GM12891 (cell line): Measurements from ENCODE around the gene CDC42EP4.

ENCODE experiments used
- PAX5 ChIP-seq: IDR thresholded peaks from 2 replicates; pipeline ENCODE4 v1.6.1; 2011; ENCODE audit warnings: low read length, moderate library complexity, mild to moderate bottlenecking; ENCODE audit not compliant: insufficient read depth, severe bottlenecking
- POLR2A ChIP-seq: IDR thresholded peaks from 2 replicates; pipeline ENCODE4 v1.6.1; 2011; ENCODE audit warnings: low read depth, low read length, control low read depth
- POLR2AphosphoS5 ChIP-seq: IDR thresholded peaks from 2 replicates; pipeline ENCODE4 v1.6.1; 2011; ENCODE audit warnings: low read depth, low read length, control low read depth
- TAF1 ChIP-seq: IDR thresholded peaks from 2 replicates; pipeline ENCODE4 v1.6.1; 2011; ENCODE audit warnings: low read depth, low read length, control low read depth

DNA sequence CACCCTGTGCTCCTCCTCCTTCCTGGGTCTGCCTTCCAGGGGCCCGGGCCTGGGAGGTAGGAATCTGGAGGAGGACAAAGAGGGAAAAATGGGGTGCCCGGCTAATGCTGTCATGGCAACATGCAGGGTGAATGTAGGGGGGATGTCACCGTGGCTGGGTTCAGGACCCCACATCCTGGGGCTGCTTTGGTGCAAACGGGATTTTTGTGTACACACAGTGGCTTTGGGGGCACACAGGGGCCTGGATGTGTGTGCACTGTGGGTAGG, 37.0 kb upstream of the CDC42EP4 start:
- no peak for TF ChIP-seq PAX5
- no peak for TF ChIP-seq POLR2AphosphoS5
- TF ChIP-seq POLR2A = no peak
- no peak for TF ChIP-seq TAF1
